Activated T-helper 9 cell treated with anti-CD3 and anti-CD28 coated beads, Interleukin-2, amount 50 U/mL, for 16 hours (primary cell): ENCODE results near the gene PDE11A.
"Not testable (repeated sequence)": the region's sequence is repeated elsewhere in the genome, so short reads cannot be mapped to it uniquely, and the experiment has no call there.

Experiments
- DNase-seq: peaks from one replicate; pipeline ENCODE4 v3.0.0-alpha.2; 2020; ENCODE audit warnings: low read depth

PDE11A gene

GRCh38 chr2:178072383-178073301 is at the start of gene PDE11A:
Gene PDE11A (minus strand): TSS chr2:178072777. CDS start chr2:178072437, 340 bp downstream.
- no peak for DNase-seq

DNA sequence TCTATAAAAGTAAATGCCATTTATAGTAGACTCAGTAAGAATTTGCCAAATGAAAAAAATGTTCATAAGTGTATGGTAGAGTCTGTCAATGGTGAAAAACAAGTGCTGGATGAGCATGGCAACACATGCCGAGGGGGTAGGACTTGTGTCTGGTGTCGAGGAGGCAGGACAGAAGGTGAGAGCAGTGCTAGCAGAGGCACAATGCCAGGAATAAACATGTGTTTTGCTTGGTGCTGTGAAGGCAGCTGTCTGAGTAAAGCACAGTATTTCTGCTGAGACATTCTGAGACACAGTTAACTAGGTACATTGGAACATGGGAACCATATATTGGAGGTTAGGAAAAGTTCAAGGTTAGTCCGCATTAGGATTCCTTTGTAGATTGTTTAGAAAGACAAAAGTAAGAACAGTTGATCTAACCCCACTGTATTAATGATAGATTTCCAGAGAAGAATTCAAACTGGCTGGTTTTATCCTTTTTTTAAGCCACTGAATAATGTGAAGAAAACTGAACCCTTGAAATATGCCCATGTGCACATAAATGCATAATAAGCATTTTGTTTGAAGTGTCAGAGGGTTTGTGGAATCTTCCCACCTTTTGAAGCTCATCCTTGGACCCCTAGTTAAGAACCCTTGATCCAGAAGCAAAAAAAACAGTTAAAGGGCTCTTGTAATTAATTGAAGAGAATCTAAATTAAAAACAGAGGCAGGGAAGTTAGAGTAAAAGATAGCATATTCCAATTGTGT is 46.8 kb upstream of the PDE11A start:
- no peak for DNase-seq

- DNase-seq: no peak
Measured at GRCh38 chr2:178117725-178118124, 45.1 kb upstream of the PDE11A start.

DNA sequence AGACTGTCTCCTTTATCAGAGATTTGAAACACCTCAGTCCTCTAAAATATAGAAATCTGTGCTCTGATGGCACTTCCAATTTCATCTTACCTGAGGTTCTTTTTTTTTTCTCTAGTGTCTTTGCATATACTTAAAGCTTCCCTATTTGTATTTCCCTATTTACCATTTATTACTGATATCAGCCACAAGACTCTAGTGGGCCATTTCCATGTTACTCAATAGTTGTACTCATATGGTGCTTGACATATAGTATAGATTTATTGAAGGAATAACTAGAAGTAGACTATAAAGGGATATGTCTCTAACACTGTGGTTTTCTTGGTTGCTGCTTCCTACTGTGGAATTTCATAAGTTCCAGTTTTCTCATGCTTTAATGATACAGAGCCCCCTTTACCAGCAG is 42.7 kb upstream of the PDE11A start:
- DNase-seq: no peak

- DNase-seq: no peak
Measured at GRCh38 chr2:178114462-178114861, 41.9 kb upstream of the PDE11A start.

GRCh38 chr2:178112202-178113152 is 39.9 kb upstream of the PDE11A start, which contains the start of gene RBM45:
Gene RBM45 (plus strand): TSS chr2:178112437. CDS start chr2:178112547, 110 bp downstream.
- DNase-seq: peak; percentile 80

GRCh38 chr2:178111743-178112142 is 39.2 kb upstream of the PDE11A start:
- no peak for DNase-seq

DNA sequence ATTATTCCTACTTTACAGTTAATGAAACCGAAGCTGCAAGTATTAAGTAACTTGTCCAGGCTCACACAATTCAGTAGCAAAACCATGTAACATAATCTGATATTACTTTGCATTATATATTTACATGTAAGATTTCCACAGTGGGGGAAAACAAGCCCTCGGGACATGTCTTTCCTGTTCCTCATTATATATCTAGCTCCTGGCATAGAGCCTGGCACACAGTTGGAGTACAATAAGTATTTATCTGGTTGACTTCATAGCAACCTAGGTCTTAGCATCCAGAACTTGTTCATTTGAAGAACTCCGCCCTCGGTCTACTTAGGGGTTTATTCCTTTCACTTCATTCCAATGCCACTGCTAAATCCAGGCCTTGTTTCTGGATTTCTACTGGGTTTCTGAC is 38.1 kb upstream of the PDE11A start:
- no peak for DNase-seq

- no peak for DNase-seq
Measured at GRCh38 chr2:178109813-178110212, 37.2 kb upstream of the PDE11A start.

DNA sequence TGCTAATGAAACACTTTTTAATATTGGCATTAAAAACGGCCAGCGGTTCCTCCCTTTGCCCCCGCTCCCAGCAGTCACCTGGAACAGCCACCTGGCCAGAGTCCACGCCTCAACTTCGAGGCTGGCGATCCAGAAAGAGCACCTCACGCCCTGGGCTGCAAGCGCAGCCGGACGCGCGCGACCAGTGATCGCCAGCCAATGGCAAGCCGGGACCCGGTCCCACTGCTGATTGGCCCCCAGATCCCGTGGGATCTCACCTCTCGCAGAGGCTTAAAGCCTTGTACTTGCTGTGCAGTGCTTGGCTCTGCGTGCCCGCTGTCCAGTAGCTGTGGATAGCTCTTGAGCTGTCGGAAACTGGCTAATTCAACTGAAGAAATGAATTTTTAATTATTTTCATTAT is 35.6 kb upstream of the PDE11A start:
- DNase-seq: no peak

- DNase-seq: no peak
Measured at GRCh38 chr2:178106053-178106452, 33.5 kb upstream of the PDE11A start.

DNA sequence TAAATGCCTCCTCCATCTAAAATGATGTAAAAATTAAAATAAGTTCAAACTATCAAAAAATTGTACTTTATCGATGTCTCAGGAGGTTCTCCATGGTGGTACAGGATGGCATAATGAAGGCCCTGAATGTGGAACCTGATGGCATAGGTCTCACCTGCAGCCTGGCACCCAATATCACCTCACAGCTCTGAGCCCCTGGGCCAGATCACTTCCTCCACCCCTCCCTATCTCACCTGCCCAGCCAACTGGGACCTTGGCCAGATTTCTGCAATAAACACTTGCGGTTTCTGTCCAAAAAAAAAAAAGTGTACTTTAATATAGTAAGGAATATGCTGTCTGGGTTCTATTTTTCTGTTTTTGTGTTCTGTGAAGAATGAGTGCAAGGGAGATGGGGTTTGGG is 33.0 kb upstream of the PDE11A start:
- no peak for DNase-seq

DNA sequence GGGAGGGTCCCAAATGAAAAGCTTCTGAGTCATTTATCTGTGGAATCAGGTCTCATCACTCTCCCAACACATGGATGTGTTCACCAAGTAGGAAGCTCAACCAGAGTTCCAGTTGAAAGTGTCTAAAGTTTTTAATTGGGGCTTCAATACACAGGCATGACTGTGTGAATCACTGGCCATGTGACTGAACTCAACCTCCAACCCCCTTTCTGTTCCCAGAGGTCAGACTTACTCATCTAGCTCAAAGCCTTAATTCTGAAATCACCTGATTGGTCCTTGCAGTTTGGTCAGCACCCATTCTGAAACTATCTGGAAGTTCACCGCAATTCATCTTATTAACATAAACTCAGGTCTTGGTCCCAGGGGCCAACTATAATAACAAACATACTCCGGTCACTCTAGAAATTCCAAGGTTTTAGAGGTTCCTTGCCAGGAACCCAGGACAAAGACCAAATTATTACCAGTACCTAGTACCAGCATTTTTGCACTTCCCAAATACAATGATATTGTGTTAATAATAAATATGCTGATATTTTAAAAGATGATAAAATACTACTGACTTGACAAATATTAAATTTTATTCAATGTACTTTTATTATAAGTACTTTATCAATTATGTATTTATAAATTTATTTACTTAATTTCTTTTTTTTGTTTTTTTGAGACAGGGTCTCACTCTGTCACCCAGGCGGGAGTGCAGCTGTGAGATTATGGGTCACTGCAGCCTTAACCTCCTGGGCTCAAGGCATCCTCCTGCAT is 28.9 kb upstream of the PDE11A start:
- DNase-seq: no peak

DNA sequence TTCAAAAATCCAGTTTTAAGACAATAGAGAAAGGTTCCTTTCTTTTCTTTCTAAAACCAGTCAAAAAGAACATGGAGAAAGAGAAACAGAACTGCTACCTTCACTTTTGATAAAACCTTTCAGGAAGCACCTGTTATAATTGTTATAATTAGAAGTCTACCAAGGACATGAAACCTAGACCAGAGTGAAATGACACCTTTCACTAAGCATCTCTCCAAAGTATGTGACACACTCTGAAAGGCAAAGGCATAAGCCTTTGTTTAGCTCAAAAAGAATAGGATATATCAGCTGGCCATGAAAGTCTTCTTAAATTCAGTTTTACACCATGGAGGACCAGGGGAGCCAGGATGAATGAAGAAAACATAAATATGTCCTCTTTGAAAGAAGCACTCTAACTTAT is 20.9 kb upstream of the PDE11A start:
- no peak for DNase-seq

DNA sequence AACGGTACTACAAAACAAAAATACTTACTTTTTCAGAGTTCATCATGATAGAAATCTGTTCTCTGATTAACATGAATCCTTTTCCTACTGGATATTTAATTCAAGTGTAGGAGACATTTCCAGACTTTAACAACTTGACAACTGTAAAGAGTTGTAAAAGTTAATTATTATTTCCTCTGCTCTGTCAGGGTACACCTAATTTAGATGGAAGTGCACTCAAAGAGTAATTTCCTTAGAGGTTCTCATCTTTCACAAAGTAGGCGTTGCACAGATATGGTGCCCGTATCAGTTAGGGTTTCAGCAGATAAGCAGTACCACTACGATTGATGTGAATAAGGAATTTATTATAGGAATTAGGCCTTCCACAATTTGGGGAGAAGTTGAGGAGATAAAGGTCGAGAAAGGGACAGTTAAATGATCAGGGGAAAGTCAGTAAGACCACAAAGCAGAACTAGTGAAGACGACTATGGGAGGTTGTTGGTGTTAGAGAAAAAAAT is 16.2 kb upstream of the PDE11A start:
- no peak for DNase-seq

DNA sequence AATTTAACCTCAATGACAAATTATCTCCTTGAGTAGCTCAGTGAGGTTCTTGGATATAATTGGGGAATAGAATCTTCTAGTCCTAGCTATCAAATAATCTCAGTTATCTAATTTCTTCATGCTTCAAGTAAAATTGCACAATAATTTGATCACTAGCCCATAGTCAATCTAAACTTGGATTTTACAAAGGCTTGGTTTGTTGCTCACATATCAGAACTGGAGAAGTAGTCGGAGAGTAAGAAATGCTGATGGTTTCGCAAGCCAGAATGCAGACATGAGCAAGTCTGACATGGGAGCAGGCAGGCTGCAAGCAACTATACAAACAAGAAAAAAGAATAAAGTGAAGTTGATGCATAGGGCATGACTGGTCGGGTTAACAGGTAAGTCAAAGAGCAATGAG is 11.7 kb upstream of the PDE11A start:
- DNase-seq: no peak

GRCh38 chr2:178082408-178083045 is 9.9 kb upstream of the PDE11A start:
- DNase-seq: no peak

DNA sequence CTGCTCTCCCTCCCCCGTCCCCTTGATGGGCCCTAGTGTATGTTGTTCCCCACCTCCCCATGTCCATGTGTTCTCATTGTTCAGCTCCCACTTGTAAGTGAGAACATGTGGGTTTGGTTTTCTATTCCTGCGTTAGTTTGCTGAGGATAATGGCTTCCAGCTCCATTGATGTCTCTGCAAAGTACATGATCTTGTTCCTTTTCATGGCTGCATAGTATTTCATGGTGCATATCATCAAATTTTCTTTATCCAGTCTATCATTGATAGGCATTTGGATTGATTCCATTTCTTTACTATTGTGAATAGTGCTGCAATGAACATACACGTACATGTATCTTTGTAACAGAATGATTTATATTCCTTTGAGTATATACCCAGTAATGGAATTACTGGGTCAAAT is 6.7 kb upstream of the PDE11A start:
- not testable (repeated sequence) for DNase-seq

DNA sequence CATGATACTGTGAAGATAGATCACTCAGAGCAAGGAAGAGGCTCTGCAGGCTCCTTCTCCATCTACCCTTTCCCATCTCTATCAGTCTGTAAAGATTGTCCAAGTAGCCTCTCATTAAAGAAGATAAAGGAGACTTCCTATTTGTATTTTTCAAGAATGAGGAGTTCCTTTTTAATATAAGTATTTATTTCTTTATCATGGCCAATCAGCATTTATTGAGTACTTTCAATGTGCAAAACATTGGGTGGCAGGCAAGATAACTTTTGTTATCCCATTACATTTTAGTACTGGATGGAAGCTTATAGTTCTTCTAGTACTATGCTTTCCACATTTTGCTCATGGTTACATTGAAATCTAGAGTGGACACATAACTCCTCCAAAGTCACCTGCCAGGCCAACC is 3.6 kb upstream of the PDE11A start:
- DNase-seq: no peak

DNA sequence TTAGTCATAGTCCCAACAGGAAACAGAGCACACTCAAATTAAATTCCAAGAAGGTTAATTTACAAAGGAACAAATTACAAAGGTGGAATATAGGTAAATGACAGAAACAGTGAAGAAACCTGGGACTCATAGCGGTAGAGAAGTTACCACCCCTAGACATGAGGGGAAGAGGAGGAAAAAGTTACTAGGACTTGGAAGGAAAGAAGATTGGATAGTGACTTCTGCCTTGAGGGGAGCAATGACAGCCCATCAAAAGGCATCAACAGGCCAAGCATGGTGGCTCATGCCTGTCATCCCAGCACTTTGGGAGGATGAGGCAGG is 2.4 kb upstream of the PDE11A start:
- DNase-seq: no peak
